Measurements from ENCODE around the gene CEP295NL.
"Not testable (repeated sequence)": the region's sequence is repeated elsewhere in the genome, so short reads cannot be mapped to it uniquely, and the experiment has no call there.

CEP295NL gene

DNA sequence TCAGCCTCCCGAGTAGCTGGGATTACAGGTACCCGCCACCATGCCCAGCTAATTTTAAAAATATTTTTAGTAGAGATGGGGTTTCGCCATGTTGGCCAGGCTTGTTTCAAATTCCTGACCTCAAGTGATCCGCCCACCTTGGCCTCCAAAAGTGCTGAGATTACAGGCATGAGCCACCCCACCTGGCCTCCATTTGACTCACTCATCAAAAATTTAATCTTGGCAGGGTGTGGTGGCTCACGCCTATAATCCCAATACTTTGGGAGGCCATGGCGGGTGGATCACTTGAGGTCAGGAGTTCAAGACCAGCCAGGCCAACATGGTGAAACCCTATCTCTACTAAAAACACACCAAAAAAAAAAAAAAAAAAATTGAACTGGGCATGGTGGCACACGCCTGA is 8.5 kb upstream of the CEP295NL start:
- DNase-seq (ENCODE audit: low read depth, low spot score); H3K4me3 ChIP-seq (ENCODE audit: low read length): not testable (repeated sequence)

GRCh38 chr17:78910497-78911284 is 7.7 kb upstream of the CEP295NL start:
- DNase-seq (ENCODE audit: low read depth, low spot score): no peak
- no peak overlapping the region for H3K4me3 ChIP-seq (ENCODE audit: low read length)

DNA sequence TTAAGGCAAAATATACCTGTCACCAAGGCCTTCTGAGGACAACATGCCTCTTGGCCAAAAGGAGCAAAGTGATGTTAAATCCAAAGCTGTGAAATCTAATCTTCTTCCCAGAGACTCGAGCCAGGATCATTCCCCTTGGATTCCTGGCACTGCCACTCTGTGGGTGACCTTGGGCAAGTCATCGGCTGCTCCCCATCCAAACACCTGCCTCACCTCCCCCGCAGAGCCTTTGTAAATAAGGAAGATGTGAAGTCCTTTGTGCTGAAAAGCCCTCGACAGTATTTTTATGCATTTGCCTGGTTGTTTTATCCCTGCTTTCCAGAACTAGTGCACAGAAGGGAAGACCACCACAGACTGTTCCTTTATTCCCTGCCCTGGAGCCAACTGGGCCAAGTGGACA is 5.4 kb upstream of the CEP295NL start:
- no peak for DNase-seq (ENCODE audit: low read depth, low spot score)
- no peak overlapping the region for H3K4me3 ChIP-seq (ENCODE audit: low read length)

DNA sequence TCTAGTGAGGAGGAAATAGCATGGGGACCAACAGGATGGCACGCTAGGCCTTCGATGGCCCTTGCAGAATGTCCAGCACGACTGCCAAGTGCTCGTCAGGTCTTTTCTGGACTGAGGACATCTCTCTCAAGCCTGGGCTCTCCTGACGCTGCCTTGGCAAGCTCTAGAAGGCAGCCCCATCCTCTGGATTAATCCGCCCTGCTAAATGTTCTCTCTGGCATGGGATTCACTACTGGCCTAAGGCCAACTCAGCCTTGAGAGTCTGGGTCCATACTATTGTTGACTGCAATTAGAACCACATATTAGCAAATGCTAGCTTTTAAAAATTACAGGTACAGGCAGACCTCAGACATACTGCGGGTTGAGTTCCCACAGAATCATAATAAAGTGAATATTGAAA is 2.5 kb upstream of the CEP295NL start:
- DNase-seq (ENCODE audit: low read depth, low spot score): no peak
- H3K4me3 ChIP-seq (ENCODE audit: low read length): no peak overlapping the region

GRCh38 chr17:78905116-78905515 is 2.1 kb upstream of the CEP295NL start:
- DNase-seq (ENCODE audit: low read depth, low spot score): no peak
- no peak overlapping the region for H3K4me3 ChIP-seq (ENCODE audit: low read length)

GRCh38 chr17:78904371-78904770 is 1.4 kb upstream of the CEP295NL start:
- no peak overlapping the region for H3K4me3 ChIP-seq (ENCODE audit: low read length)

DNA sequence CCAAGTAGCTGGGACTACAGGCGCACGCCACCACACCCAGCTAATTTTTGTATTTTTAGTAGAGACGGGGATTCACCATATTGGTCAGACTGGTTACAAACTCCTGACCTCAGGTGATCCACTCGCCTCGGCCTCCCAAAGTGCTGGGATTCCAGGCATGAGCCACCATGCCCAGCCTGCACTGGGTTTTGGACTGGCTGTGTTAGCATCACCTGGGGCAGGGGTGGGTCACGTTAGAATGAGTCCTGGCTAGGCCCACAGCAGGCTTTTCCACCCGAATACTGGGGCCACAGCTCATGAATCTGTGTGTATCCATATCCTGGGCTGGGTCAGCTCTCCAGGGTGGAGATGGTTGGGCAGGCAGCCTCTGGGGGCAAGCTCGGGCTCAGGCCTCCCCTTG is 770 bp downstream of the CEP295NL start:
- not testable (repeated sequence) for DNase-seq (ENCODE audit: low read depth, low spot score); H3K4me3 ChIP-seq (ENCODE audit: low read length)

More at GRCh38 chr17:78904371-78904770, 1.4 kb upstream of the CEP295NL start:
- DNase-seq (ENCODE audit: low read depth, low spot score): no peak

DNA sequence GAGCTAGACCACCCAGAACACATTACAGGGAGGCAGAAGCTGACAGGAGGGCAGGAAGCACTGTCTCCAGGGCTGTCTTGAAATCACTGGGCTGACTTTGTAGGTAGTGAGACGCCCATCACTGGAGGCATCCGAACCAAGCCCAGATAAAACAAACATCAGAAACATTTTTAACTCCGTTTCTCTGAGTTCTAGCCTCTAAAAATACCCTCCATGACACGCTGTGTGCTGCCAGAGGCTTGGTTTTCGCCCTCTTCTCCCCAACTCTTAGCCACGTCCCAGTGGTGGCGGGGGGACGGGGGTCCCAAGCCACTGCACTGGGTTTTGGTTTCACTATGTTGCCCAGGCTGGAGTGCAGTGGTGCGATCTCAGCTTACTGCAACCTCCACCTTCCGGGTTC is 1.2 kb downstream of the CEP295NL start:
- no peak for DNase-seq (ENCODE audit: low read depth, low spot score)
- no peak overlapping the region for H3K4me3 ChIP-seq (ENCODE audit: low read length)

- DNase-seq (ENCODE audit: low read depth, low spot score): no peak
- H3K4me3 ChIP-seq (ENCODE audit: low read length): no peak overlapping the region
Measured at GRCh38 chr17:78900816-78901215, 2.2 kb downstream of the CEP295NL start.

- DNase-seq (ENCODE audit: low read depth, low spot score): no peak
- H3K4me3 ChIP-seq (ENCODE audit: low read length): no peak overlapping the region
Measured at GRCh38 chr17:78899361-78900260, 3.4 kb downstream of the CEP295NL start.

GRCh38 chr17:78898947-78899346 is 4.1 kb downstream of the CEP295NL start:
- no peak overlapping the region for H3K4me3 ChIP-seq (ENCODE audit: low read length)
- no peak for DNase-seq (ENCODE audit: low read depth, low spot score)

GRCh38 chr17:78898075-78898836 is 4.7 kb downstream of the CEP295NL start:
- no peak for DNase-seq (ENCODE audit: low read depth, low spot score)
- H3K4me3 ChIP-seq (ENCODE audit: low read length): no peak overlapping the region

DNA sequence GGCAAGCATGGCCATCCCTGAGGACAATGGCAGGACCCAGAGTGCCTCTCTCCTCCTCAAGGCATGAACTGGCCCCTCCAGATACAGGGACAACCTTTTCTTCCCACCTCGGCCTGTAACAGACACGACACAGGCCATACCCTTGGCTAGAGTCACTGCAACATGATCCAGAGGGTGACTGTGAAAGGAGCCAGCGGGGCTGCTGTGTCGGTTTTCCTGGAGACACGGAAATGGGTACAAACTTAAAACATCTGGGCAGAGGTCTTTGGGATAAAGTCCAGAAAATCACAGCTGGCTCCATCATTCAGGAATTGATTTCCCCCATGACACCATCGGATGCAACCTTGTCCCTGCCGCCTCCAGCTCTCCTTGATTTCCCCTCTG is 5.3 kb downstream of the CEP295NL start:
- H3K4me3 ChIP-seq (ENCODE audit: low read length): no peak overlapping the region
- no peak for DNase-seq (ENCODE audit: low read depth, low spot score)

GRCh38 chr17:78896834-78897663 is 6.0 kb downstream of the CEP295NL start:
- DNase-seq (ENCODE audit: low read depth, low spot score): no peak
- no peak overlapping the region for H3K4me3 ChIP-seq (ENCODE audit: low read length)

- no peak overlapping the region for H3K4me3 ChIP-seq (ENCODE audit: low read length)
Measured at GRCh38 chr17:78896091-78896833, 6.7 kb downstream of the CEP295NL start.

DNA sequence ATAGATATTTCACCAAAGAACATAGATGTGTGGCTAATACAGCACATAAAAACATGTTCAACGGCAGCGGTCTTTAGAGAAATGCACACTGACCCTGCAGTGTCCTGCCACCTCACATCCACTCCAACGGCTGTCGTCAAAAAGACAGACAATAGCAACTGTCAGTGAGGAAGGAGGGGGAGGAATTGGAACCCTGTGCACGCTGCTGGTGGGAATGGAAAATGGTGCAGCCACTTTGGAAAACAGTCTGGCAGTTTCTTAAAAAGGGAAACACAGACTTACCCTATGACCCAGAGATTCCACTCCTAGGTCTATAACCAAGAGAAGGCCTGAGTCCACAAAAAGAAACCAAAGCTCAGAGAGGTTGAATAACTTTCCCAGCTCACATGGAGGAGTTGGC is 7.7 kb downstream of the CEP295NL start:
- no peak for DNase-seq (ENCODE audit: low read depth, low spot score)
- no peak overlapping the region for H3K4me3 ChIP-seq (ENCODE audit: low read length)

More at GRCh38 chr17:78896091-78896833, 6.7 kb downstream of the CEP295NL start:
- no peak for DNase-seq (ENCODE audit: low read depth, low spot score)

DNA sequence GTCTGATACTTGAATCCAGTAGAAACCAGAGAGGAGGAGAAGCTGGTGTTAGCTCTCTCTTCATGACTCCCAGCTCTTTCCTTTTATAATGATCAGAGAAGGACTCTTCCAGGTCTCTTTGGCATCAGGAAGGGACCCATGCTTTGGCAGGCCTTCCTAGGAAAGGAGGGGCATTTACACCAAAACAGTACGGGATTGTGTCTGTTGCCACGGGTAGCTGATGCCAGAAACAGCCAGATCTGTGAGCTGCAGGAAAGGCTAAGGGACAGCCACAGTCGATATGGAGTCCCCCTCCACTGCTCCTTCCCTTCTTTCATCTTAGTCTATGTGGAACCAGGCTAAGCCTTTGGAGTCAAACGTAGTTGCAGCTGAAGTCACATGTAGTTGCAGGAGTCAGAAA is 9.3 kb downstream of the CEP295NL start:
- H3K4me3 ChIP-seq (ENCODE audit: low read length): no peak overlapping the region
- no peak for DNase-seq (ENCODE audit: low read depth, low spot score)

GRCh38 chr17:78892936-78893379 is 10.0 kb downstream of the CEP295NL start:
- H3K4me3 ChIP-seq (ENCODE audit: low read length): no peak overlapping the region
- DNase-seq (ENCODE audit: low read depth, low spot score): no peak
